NCI-H1048 (cell line): ENCODE data around the gene TRPV4.

ENCODE experiments used
- DNase-seq: peaks from one replicate; lab custom pipeline; 2025; lab: John Stamatoyannopoulos, UW

The TRPV4 gene

DNA sequence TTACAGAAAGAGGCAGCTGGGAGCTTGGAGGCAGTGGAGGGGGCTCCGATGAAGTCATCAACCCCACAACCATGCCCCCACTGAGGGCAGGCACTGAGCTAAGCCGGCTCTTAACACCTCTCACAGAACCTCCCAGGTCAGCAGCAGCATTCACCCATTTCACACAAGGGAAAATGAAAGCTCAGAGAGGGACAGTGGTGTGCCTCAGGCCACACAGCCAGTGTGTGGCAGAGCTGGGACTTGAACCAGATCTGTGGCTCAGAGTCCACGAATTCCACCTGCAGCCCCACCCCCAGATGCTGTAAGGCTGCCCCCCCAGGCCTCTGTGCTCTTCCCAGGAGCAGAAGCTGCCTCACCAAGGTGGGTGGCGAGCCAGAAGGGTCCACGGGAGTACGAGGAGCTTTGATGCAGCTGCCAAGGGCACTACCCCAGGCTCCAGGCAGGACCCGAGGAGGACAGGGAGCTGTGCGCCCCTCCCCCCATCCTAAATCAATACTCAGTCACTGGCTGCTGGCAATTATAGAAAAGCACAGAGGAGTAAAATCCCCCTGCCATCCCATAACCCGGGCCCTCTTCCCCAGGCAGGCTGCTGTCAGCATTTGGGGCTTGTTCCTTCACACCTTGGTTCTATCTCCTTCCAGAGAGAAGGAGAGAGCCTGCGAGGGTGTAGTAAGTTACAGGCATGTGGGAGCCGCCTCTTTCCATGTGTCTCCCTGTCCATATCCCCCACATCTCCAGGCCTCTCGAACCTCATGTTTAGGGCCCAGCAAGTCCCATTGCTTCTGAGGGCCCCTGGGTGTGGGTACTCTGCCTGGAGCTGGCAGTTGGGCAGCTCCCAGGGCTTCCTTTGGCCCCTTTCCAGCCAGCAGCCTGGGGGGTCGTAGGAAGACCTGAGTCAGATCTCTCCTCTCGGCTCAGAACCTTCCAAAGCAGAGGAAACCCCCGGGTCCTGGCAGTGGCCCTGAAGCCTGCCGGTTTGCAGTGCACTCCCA lies 72.0 kb downstream of the TRPV4 start:
- no peak for DNase-seq

DNA sequence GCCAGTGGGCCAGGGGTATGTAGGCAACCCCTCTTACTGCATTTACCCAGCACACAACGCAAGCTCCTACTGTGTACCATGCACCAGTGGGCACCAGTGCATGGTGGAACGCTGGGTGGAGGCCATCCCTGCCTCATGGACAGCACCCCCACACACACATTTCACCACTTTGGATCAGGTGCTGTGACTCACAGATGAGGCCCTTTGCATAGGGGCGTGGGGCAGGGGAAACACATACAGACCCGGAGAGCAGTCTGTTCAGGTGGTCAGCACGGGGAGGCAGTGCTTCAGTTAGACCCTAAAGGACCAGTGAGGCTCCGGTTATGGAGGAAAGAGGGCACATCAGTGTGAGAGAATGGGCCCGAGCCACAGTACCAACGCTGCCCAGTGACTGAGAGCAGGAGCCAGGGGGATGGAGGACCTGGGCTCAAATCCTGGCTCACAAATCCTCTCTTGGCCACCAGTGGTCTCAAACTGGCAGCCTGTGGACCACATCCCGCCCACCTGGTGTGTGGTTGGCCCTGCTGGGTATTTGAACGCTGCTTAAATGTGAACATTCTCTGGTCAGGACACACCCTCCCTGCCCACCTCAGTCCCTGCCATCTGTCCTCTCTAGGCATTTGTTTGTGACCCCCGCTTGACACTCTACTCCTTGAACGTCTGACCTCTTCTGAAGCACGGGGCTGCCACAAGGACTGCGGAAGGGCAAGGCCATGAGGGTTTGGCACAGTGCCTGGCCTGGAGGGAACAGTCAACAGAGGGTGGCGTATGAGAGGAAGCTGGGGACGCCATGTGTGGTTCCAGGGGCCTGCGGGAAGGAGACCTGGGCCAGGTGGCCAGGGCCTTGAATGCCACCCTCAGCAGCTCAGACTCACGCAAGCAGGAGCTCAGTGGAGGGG lies 72.9 kb downstream of the TRPV4 start:
- no peak for DNase-seq

DNA sequence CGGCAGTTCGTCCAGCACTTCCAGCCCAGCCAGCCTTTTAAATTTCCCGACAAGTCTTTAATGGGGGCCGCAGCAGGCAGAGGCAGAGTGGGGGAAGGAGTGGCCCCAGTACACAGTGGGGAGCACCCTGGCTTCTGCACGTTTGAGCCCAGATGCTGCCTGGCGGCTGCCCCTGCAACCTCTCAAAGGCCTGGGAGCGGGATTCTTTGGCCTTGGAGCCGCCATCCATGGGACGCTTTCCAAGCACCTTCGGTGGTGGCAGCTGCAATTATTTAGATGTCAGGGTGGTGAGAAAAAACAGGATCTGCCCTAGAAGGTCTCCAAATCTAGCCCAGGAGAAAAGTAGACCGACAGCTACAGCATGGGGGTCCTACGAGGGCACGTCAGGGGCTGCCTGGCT lies 73.6 kb downstream of the TRPV4 start:
- DNase-seq, result no peak

DNA sequence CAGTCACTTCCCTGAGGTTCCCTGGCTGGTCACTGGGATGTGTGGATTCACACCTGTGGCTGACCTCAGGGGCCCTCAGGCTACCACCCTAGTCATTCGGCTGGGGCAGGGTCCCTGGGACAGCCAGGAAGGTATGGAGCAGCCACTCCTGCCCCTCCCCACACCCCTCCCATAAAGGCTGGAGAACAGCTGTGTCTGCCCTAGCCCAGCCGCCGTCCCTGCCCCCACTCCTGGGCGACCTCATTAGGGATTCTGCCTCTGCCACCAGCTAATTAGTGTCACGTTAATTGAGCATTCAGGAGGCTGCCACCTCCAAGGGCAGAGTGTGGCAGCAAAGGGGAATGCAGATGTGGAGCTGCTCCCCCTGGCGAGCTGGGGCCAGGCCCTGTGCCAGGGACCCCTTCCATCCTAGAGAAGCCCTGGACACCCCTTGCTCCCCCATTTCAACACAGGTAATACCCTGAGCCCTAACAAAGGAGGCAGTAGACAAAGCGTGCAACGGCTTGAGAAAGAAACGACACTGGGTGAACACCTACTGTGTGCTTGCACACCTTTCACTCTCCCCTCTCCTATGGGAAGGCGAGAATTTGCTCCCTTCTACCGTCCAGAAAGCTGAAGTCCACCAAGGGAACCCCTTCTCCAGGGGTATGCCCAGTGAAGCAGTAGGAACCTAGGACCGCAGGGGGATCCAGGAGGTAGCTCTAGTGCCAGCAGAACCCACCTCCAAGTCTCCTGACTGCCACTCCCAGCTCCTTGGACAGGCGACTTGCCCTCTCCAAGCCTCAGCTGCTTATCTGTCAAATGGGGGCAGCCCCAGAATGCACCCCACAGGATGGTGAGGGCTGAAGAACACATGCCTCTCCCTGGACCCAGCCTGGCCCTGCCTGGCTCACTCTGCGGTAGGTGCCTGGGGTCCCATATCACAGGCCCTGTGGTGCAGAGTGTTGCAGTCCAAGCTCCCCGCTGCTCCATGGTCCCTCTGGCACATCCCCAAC lies 74.5 kb downstream of the TRPV4 start:
- no peak for DNase-seq

DNA sequence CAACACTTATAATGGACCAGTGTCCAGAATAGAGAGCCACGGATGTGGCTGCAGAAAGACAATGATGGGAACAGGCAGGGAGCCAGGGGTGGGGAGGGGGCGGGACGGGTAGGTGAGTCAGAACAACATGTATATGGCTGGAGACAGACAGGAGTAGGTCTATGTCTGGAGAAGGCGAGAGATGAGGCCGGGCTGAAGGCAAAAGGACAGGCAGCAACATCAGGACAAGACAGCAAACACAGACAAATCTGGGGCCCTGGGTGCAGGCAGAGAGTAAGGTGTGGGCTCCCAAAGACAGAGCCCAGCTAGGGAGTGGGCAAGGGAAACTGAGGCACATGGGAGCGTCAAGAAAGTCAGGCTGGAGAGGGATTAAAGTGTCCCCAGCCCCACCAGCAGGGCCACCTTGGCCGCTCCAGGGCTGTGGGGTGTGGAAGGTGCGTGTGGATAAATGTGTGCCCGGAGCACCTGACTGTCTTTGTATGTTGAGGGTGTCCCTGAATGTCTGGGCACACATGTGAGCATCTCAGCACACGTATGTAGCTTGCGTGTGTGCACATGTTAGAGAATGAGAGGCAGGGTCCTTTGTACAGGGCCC lies 75.4 kb downstream of the TRPV4 start:
- no peak for DNase-seq

DNA sequence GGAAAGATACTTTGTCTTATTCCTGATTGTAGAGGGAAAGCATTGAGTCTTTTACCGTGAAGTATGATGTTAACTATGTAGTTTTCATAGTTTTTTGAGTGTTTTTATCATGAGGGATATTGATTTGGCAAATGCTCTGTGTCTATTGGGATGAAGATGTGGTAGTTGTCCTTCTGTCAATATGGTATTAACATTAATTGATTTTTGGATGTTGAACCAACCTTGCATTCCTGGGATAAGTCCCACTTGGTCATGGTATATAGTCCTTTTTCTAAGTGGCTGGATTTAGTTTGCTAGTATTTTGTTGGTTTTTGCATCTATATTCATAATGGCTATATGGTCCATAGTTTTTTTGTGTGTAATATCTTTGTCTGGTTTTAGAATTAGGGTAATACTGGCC lies 76.7 kb downstream of the TRPV4 start:
- no peak for DNase-seq

DNA sequence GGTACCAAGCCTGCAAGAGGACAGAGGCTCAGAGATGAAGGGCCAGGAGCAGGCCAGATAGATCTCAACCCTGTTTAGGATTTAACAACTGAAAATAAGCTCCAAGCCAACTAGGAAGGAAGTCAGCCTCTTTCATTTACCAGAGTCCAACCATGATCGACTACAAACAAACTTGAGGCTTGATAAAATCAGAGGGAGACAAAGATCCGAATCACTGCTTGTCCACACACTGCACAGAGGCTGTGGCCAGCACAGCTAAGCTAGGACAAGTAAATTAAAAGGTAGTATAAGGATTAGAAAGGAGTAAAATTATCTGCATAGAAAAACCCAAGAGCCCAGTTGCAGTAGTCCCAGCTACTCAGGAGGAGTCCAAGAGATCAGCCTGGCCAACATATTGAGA lies 79.2 kb downstream of the TRPV4 start:
- DNase-seq, result no peak

DNA sequence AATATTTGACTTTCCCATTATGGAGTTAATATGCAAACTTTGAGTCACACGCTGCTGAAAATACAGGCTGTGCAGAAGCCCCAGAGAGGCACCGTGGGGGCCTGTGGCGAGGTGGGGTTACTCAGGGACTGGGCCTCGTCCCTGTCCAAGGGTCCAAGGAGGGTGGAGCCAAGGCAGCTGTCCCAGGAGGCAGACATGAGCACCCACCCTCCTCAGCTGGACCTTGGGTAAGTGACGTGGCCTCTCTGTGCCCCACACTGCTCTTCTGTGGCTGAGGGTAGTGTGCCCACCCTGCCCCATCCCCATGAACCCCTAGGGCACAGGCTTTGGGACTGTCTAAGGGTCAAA lies 80.2 kb downstream of the TRPV4 start:
- DNase-seq, result no peak

DNA sequence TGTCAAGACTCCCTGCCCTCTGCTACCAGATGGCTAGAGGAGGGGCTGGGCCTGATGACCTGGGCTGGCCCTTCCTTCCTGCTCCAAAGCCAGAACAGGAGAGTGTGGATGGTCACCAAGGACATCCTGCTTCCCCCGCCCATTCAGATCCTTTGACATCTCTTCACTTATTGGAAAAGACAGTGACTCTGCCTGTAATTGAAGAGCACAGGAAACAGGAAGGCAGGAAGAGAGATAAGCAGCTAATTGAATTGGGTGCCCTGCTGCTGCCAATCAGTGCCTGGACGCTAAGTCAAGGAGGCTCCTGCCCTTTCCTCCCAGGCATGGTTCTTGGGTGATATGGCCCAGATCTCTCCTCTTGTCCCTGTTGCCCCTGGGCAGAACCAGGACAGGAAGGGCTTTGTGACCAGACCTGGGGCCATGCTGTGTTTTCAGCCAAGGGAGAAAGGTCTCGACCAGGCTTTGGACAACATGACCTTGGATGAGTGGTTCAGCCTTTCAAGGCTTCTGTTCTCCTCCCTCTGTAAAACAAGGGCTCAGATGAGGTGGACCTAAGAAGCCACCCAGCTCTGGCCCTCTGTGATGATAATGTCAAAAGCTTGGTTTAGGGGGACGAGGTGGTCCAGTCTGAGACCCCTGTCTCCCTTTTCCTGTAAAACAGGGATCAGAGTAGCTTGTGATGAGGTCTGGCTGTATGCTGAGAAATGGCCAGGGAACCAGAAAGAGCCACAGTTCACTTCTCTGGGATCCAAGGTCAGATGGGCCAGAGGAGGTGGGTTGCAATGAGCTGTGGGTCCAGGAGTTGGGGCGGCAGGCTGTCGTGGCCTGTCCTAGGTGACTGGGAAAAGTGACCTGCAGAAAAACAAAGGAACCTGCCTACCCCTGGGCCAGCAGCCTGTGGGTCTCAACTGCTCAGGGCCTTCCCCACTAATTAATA lies 80.8 kb downstream of the TRPV4 start:
- no peak for DNase-seq

DNA sequence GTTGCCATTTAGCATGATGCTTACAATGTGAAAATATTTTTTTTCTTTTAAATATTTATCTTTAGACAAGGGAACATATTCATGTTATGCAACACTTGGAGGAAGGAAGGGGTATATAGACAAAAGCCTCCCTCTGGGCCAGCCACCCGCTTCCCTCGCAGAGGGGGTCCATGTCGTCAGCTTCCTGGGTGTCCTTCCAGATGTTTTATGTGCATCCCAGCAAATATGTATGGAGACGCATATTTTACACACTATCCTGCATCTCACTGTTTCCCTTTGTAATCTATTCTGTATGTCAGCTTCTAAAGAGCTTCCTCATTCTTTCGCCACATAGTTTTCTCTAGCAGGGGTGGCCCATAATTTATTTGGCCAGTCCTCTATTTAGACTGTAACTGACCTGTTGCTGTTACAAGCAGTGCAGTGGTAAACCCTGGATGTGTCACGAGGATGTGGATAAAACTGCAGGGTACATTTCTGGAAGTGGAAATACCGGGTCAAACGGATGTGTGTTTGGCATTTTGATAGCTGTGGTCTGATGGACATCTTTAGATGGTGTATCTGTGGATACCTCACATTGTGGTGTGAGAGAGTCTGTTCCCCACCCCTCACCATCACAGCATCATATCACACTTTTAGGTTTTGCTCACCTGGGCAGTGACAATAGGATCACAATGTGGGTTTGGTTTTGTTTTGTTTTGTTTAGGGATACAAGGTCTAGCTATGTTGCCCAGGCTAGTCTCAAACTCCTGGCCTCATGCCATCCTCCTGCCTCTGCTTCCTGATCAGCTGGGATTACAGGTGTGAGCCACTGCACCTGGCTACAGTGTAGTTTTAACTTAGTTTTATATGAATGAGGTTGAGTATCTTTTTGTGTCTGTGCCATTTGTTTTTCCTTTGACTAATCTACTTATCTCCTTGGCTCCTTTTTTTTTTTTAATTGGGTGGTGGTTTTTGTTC lies 87.9 kb downstream of the TRPV4 start:
- no peak for DNase-seq

DNA sequence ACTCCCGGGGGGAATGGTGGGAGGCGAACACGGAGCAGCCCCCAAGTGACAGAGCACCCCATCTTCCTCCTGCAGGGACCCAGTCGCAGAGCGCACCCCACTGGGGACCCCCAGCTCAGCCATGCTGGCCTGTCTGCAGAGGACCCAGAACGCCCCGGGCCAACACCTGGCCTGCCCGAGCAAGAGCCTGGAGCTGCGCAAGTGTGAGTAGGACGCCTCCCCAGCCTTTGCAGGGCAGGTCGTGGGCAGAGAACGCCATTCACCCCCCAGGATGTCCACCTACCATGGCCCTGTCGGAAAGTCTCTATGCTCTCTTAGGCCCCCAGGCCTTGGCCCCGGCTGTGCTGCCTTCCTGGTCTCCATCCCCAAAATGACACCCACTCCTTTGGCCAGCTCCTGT lies 89.2 kb downstream of the TRPV4 start:
- no peak for DNase-seq

DNA sequence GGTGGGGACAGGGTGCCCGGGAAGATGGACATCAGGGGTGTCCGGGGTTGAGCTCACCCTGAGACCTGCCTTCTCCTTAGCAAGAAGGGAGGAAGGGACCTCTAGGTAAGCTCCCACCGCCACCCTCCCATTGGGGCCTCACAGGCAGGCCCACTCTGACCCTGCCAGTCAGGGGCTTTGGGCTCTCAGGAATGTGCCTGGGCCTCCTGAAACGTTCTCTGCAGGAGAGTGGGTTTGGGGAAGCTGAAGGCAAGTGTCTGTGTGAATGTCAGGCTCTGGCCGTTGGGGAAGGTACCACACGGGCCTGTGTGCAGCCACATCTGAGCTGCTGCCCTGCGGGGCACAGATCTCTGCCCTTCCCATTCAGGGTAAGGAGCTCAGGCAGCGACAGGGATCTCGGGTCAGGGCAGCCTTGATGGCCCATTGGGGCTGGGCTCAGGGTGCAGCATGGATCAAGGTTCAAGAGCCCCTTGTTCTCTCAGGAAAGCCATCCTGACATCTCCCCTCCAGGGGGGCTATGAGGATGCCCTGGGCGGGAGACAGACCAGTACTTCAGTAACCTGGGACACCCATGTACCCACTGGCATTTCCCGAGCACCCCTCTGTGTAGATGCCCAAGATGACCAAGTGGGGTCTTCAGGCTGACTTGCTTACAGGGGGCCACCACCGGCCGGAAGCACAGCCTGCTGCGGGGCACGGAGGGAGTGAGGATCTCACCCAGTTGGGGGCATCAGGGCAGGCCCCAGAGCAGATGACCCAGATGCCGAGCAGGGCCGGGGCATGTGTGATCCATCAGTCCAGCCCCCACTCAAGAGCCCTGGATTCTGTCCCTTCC lies 89.9 kb downstream of the TRPV4 start:
- DNase-seq, result no peak

DNA sequence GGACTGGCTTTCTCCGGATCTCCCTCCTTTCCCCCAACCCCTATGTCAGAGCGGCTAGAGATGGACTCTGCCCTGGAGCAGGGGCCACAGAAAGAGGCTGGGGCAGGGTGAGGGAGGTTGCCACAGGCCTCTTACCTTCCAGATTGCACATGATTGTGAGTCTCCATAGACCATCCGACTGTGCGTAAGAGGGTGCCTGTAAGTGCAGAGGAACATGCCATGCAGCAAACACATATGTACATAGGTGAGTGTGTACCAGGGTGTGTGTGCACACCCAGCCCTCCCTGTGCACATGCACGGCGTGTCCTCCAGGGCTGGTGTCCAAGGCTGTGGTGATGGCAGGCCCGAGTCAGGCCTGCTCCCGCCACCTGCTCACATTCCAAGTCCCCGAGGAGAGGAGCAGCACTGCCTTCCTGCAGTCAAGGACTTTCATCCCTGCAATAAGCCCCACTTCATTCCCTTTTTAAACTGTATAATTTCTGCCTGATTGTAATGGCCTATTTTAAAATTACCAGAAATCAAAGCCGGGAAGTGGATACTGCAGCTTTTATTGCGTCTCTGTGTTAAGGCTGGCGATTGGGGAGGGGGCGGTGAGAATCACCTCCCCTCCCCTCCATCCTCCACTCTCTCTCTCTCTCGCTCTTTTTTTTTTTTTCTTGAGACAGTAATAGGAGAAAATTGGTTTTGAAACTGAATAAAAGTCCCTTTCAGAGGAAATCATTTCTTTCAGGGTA lies 91.1 kb downstream of the TRPV4 start:
- no peak for DNase-seq

DNA sequence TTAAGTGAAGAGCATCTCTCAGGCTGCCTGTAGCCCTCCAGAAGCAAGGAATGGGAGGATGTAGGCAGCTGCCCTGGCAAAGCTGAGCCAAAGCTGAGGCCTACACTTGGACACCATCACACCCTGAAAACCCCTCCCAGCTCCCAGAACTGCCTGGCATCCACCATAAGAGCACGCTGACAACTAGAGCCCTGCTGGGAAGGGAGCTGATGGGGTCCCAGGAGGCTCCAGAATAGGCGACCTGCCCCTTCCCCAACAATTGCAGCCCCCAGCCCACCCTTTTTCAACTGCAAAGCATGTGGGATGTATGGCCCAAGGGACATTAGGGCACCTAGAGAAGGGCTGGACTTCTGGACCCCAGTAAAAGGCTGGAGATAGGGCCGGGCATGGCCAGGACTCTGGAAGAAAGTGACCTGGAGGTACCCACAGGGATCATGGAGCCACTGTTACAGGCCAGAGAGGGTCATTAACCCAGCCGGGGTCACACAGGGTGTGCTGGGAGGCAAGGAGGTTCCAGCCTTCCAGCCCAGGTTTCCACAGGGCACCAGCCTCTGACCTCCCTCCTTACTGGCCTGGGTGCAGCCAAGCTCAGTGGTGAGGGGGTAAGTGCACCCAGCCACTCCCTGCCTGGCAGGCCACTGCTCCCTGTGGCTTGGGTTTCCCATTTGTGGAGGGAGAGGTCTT lies 91.8 kb downstream of the TRPV4 start:
- DNase-seq, result no peak

DNA sequence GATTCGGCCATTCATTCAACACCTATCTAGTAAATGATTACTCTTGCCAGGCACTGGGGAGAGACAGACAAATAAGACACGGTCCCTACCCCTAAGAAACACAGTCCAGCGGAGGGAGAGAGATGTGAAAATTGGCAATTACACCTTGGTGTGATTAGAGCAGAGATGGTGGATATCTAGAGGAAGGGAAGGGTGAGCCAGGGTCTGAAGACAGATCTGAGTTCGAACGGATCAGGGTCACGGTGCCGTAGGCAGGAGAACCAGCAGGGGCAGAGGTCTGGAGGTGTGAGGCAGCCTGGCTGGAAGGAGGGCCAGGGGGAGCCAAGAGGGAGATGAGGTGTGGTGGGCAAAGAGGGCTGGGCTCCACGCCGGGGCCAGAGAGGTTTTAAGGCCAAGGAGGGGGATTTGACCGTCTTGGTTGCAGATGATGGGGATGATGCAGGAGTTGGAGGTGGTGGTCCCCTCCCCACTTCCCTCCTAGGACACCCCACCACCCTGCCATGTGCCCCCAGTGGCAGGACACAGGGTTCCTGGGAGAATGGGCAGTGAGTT lies 92.4 kb downstream of the TRPV4 start:
- no peak for DNase-seq
